Prostate gland (tissue), 2 donors: Measurements from ENCODE around the gene ZNF575. TPM values are rescaled to one million over a fixed set of nuclear protein-coding genes. Genes with fewer than 3 reads are reported as not detected.

Experiments used
- DNase-seq: peaks from one replicate; pipeline ENCODE4 v3.0.0-alpha.2; 2019; ENCODE audit warnings: low spot score
- H3K27ac ChIP-seq, 2 donors: fragments of 200-600 bp; sonication (generic); 2 replicates each; pipeline ENCODE4 v1.5.1; 2017 to 2019
- H3K27me3 ChIP-seq: fragments of 200-600 bp; sonication (generic); replicated peaks from 2 replicates; pipeline ENCODE4 v1.5.1; 2019; ENCODE audit not compliant: insufficient read depth
- H3K36me3 ChIP-seq, 2 donors: fragments of 200-600 bp; sonication (generic); 1 replicate in 1 of 2; 2 replicates in 1 of 2; pipeline versions ENCODE4 v1.5.1 to v1.8.1; 2017 to 2019
- H3K4me1 ChIP-seq: fragments of 200-600 bp; sonication (generic); replicated peaks from 2 replicates; pipeline ENCODE4 v1.5.1; 2019
- H3K4me3 ChIP-seq, 2 donors: fragments of 200-600 bp; sonication (generic); 2 replicates each; pipeline ENCODE4 v1.5.1; 2017 to 2019
- H3K9me3 ChIP-seq: fragments of 200-600 bp; sonication (generic); 2 replicates; pipeline ENCODE4 v1.5.1; 2017
- POLR2A ChIP-seq: fragments of 450-650 bp; IDR thresholded peaks from one replicate; pipeline ENCODE4 v1.6.1; 2016; ENCODE audit warnings: antibody characterized with exemption, mild to moderate bottlenecking
- POLR2AphosphoS5 ChIP-seq: sonication (generic); formaldehyde crosslinking; IDR thresholded peaks from one replicate; pipeline ENCODE4 v1.6.1; 2017; ENCODE audit warnings: antibody characterized with exemption
- WGBS: methylation state at CpG from one replicate; pipeline ENCODE4 v1.1.5; 2018; 5-methylcytosine and 5-hydroxymethylcytosine counted together
- intact Hi-C: fragments of 100-400 bp; cut with DNase I; formaldehyde crosslinking; loops from one replicate; pipeline ENCODE4 v1.14.2; 2022
- total RNA-seq, 2 donors: library from RNA; depleted of rRNA; stranded (reverse); fragments of >200 nt; gene quantifications; one replicate each; pipeline ENCODE4 v1.1.0, GENCODE V29; 2016
- TF ChIP-seq, protein P1 (sequence below), 4 experiments: fragments of 200-600 bp in 2 of 4; fragments of 450-650 bp in 2 of 4; sonication (generic) in 2 of 4; IDR thresholded peaks; 1 replicate in 3 of 4; 2 replicates in 1 of 4; pipeline ENCODE4 v1.5.1; 2016 to 2019; ENCODE audit warnings: antibody characterized with exemption in 4 of 4, mild to moderate bottlenecking in 2 of 4, moderate library complexity in 2 of 4

Gene ZNF575
- total RNA-seq, 2 donors from 2014 or later = 2.0 TPM; not detected in 1

DNA sequence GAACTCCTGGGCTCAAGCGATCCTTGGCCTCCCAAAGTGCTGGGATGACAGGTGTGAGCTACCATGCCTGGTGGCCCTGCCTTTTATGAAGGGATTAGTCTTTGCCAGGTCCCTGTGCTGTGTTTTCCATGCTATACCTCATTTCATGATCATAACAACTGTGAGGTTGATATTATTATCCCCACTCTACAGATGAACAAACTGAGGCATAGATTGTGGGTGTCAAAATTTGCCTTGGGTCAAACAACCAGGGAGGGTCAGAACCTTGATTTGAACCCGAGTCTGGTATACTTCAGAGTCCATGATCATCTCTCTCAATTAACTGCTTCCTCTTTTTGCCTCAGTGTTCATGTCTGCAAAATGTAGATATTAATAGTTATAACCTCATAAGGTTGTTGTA is 49.5 kb downstream of the ZNF575 start:
- Histone ChIP-seq H3K9me3 (no peaks in the 10 kb centered on the region), H3K4me3 (no peak overlapping the region), H3K27ac (no peak overlapping the region), H3K27me3 (no peaks in the 10 kb centered on the region), H3K36me3 (no peaks in the 10 kb centered on the region), H3K4me1 (no peaks in the 10 kb centered on the region)
- intact Hi-C loops = no loop called here
- TF ChIP-seq POLR2A (no peak), POLR2AphosphoS5 (no peak)
- TF ChIP-seq, protein P1, sequence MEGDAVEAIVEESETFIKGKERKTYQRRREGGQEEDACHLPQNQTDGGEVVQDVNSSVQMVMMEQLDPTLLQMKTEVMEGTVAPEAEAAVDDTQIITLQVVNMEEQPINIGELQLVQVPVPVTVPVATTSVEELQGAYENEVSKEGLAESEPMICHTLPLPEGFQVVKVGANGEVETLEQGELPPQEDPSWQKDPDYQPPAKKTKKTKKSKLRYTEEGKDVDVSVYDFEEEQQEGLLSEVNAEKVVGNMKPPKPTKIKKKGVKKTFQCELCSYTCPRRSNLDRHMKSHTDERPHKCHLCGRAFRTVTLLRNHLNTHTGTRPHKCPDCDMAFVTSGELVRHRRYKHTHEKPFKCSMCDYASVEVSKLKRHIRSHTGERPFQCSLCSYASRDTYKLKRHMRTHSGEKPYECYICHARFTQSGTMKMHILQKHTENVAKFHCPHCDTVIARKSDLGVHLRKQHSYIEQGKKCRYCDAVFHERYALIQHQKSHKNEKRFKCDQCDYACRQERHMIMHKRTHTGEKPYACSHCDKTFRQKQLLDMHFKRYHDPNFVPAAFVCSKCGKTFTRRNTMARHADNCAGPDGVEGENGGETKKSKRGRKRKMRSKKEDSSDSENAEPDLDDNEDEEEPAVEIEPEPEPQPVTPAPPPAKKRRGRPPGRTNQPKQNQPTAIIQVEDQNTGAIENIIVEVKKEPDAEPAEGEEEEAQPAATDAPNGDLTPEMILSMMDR (IDR thresholded peaks at IDR 0.05) = no peak
- 100% methylated on average over 2 of the region's 2 CpGs for WGBS
- DNase-seq = no peak

DNA sequence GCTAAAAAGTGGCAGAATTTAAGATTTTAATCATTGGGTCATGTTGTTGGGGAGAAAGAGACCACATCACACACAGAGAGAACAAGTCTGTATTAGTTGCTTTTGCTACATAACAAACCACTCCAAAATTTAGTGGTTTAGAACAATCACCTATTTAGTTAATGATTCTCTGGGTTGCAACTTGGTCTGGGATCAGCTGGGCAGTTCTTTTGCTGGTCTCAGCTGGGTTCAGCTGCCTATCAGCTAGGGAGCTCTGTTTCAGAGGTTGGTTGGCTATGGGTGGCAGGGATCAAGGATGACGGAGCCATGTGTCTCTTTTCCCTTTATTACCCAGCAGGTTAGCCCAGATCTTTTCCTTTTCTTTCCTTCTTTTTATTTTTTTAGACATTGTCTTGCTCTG is 51.5 kb downstream of the ZNF575 start:
- Histone ChIP-seq H3K4me1 (no peaks in the 10 kb centered on the region), H3K9me3 (no peaks in the 10 kb centered on the region), H3K27ac (no peak overlapping the region), H3K4me3 (no peak overlapping the region), H3K27me3 (no peaks in the 10 kb centered on the region), H3K36me3 (peaks cover 0 to 3% of the 10 kb centered on the region in 2 donors)
- intact Hi-C loops = no loop called here
- no peak for DNase-seq
- TF ChIP-seq POLR2A (no peak), POLR2AphosphoS5 (no peak)
- TF ChIP-seq, protein P1 (IDR thresholded peaks at IDR 0.05) = no peak
- 96% methylated on average over 1 of the region's 1 CpG for WGBS

Other genes starting within 250 kb of the ZNF575 start
- 100 to 1,000 TPM in 1 of 2 donors, 10 to 100 TPM in 1; 77.6 to 248 TPM for gene CD177, start 179.5 kb upstream of the ZNF575 start, total RNA-seq
- 10 to 100 TPM in 1 of 2 donors, not detected in 1; 26.0 TPM for gene TEX101, start 118.3 kb upstream of the ZNF575 start, total RNA-seq
- 10 to 100 TPM in 1 of 2 donors, 1 to 10 TPM in 1; 9.8 to 27.6 TPM for gene LYPD3, start 67.6 kb upstream of the ZNF575 start, total RNA-seq
- gene PHLDB3, start 28.4 kb upstream of the ZNF575 start, total RNA-seq = 10 to 100 TPM; 43.5 to 54.5 TPM
- 100 to 1,000 TPM in 1 of 2 donors, 10 to 100 TPM in 1; 32.8 to 122 TPM for gene ETHE1, start 6.0 kb upstream of the ZNF575 start, total RNA-seq
- 10 to 100 TPM; 25.8 to 52.5 TPM for gene XRCC1, start 42.3 kb downstream of the ZNF575 start, total RNA-seq
- 1 to 10 TPM; 4.8 to 7.8 TPM for gene PINLYP, start 42.6 kb downstream of the ZNF575 start, total RNA-seq
- gene IRGQ, start 62.9 kb downstream of the ZNF575 start, total RNA-seq = 10 to 100 TPM; 28.3 to 30.4 TPM
- 10 to 100 TPM; 25.1 to 30.6 TPM for gene ZNF576, start 63.4 kb downstream of the ZNF575 start, total RNA-seq
- under 1 TPM; 0.28 to 0.59 TPM for gene SRRM5, start 78.9 kb downstream of the ZNF575 start, total RNA-seq
- 100 to 1,000 TPM in 1 of 2 donors, 10 to 100 TPM in 1; 51.7 to 108 TPM for gene ZNF428, start 86.4 kb downstream of the ZNF575 start, total RNA-seq
- 10 to 100 TPM; 21.1 to 49.4 TPM for gene CADM4, start 106.7 kb downstream of the ZNF575 start, total RNA-seq
- gene PLAUR, start 137.0 kb downstream of the ZNF575 start, total RNA-seq = 10 to 100 TPM in 1 of 2 donors, 1 to 10 TPM in 1; 6.9 to 40.9 TPM
- gene IRGC, start 182.9 kb downstream of the ZNF575 start, total RNA-seq = 10 to 100 TPM in 1 of 2 donors, not detected in 1; 15.7 TPM
- 10 to 100 TPM; 22.9 to 45.1 TPM for gene SMG9, start 221.8 kb downstream of the ZNF575 start, total RNA-seq
- gene KCNN4, start 247.8 kb downstream of the ZNF575 start, total RNA-seq = 10 to 100 TPM; 65.1 to 86.1 TPM